CMK (cell line): Measurements from ENCODE around the gene CHPT1.
"Not testable (repeated sequence)": the region's sequence is repeated elsewhere in the genome, so short reads cannot be mapped to it uniquely, and the experiment has no call there.

ENCODE experiments used
- DNase-seq: peaks from one replicate; pipeline ENCODE4 v3.0.0-alpha.2; 2010; ENCODE audit warnings: low read depth

CHPT1 gene

DNA sequence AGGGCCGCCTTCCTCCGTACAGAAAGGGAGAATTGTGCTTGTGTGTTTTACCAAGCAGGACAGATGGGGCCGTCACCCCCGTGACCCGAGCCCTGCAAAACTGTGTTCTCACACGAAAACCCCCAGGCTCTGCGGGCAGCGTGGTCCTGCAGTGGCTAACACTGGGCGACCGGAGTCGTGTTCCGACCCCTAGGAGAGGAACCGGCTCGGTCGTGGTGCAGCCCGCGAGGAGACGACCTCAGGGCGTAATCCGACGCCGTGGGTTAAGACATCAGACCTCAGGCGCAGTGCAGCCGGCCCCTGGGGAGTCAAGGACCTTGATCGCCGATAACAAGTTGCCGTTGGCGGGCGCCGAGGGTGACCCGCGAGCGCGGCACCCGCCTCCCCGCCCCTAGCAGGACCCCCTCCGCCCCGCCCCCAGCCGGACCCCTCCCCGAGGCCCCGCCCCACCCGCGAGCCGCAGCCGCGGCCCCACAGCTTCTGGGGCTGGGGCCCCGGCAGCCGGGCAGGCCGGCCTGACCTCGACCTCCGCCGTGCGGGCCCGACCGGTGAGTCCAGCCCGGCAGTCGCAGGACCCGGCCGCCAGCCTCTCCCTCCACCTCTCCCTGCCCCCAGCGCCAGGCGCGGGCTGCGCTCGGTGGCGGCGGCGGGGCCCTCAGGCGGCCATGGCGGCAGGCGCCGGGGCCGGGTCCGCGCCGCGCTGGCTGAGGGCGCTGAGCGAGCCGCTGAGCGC lies at the start of gene CHPT1:
TSS of gene CHPT1 (plus strand) at position 444 of the 733 bp plus-strand sequence. CDS start at position 666, 222 bp downstream.
- DNase-seq, result peak; percentile 66

DNA sequence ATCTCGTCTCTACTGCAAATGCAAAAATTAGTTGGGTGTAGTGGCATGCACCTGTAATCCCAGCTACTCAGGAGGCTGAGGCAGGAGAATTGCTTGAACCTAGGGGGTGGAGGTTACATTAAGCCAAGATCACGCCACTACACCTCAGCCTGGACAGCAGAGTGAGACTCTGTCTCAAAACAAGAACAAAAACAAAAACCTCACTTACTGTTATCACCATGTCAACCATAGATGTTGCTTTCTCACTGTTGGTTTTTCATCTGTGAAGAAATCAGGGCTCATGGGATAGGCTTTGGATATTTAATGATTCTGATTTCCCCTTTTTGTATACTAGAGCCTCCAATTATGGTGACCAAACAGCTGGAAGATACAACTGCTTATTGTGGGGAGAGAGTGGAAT lies 49.7 kb upstream of the CHPT1 start:
- no peak for DNase-seq

DNA sequence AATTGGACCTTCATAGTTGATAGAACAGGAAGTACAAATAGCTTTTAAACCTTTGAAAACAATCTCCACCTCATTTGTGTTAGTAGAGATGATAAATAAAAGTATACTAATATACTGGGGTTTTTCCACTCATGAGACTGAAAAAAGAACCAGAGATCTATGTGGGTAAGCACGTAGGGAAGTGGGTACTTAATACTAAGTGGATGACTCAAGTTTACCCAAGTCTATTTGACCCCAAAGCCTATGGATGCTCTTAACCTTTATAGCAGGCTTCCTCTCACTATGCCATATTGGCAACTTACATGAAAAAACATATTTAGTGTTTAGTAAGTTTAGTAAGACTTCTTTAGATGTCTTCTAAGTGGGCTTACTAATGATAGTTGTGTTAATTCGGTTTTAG lies 49.2 kb upstream of the CHPT1 start:
- DNase-seq, result no peak

DNA sequence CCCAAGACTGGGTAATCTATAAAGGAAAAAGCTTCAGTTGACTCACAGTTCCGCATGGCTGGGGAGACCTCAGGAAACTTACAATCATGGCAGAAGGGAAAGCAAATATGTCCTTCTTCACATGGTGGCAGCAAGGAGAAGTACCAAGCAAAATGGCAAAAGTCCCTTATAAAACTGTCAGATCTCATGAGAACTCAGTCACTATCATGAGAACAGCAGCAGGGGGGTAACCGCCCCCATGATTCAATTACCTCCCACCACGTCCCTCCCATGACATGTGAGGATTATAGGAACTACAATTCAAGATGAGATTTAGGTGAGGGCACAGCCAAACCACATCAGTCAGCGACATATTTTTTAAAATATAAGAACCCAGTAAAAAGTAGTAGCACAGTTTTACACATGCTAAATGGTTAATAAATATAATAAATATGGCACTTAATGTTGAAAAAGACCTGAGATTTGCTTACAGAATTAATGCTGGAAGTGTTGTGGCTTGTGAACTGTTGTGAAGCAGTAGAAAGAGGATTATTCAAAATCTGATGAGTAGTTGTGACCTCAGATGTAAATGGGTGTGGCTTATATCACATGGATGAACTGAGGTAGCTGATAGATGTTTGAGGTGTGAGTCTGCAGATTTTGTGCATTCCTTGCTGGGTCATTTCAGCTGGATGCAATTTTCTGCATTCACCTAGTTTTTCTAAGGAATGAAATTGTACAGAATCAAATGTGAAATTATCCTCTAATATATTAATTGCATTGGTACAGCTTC lies 46.9 kb upstream of the CHPT1 start:
- DNase-seq, result no peak

GRCh38 chr12:101653030-101653429 lies 44.4 kb upstream of the CHPT1 start:
- DNase-seq, result no peak

DNA sequence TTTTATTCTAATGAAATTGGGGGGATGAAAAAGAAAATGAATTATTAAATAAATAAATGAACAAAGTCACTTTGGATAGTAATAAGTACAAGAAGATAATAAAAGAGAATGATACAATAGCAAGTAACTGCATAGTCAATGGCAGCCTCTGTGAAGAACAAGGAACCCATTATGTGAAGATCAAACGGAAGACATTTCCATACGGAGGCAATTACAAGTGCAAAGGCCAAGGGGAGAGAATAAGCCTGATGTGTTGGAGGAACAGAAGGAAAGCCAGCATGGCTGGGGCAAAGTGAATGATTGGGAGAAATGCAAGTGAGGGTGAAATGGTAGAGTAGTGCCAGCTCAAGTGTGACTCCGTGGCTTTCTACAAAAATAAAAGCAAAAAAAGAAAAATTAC lies 43.9 kb upstream of the CHPT1 start:
- DNase-seq, result no peak

DNA sequence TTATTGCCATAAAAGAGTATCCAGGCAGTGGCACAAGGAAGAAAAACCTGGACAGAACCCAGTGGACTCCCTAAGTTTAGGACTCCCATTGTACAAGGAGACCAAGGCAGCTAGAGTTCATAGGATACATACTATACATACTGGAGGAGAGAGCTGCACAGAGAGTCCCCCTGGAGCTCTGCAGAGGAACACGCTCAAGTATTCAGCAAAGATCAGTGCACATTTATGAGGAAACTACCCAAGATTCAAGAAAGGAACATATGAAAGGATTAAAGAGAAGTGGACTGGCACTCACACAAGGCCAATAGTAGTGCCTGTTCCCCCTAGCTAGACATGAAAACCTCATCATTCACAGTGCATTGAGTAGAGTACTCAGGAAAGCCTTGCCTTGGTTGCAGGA lies 43.0 kb upstream of the CHPT1 start:
- no peak for DNase-seq

DNA sequence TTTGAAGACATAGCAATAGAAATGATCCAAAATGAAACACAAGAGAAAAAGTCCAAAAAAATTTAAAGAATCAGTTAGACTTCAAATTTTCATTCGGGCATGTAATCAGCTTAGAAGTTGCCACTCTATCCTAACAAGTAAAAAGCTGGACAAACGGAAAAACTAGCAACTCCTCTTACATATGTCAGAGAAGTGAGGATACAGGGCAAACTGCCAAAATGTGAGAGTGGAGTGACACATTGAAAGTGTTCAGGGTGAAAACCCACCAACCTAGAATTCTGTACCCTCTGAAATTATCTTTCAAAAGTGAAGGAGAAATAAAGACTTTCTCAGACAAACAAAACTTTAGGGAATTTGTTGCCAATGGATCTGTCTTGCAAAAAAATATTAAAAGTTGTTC lies 42.0 kb upstream of the CHPT1 start:
- DNase-seq, result no peak

DNA sequence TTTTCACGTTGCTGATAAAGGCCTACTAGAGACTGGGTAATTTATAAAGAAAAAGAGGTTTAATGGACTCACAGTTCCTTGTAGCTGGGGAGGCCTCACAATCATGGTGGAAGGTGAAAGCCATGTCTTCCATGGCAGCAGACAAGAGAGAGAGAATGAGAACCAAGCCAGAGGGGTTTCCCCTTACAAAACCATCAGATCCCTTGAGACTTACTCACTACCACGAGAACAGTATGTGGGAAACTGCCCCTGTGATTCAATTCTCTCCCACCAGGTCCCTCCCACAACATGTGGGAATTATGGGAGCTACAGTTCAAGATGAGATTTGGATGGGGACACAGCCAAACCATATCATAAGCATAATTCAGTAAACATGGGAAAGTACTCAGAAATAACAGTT lies 36.8 kb upstream of the CHPT1 start:
- not testable (repeated sequence) for DNase-seq

DNA sequence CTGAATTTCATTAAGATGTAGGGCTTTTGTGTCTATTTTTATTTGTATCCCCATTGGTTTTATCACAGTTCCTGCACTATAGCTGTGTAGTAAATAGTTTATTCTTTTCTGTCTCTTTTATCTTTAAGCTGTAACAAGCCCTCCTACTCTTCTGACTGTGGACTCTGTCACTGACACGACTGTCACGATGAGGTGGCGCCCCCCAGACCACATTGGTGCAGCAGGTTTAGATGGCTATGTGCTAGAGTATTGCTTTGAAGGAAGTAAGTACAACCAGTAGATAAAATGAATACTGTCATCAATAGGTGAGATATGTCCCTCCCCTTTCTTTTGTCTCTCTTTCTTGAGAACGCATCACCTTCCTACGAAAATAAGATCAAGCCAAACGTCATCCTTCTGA lies 34.1 kb upstream of the CHPT1 start:
- DNase-seq, result no peak

GRCh38 chr12:101664992-101665391 lies 32.4 kb upstream of the CHPT1 start:
- no peak for DNase-seq

GRCh38 chr12:101666052-101666728 lies 31.2 kb upstream of the CHPT1 start:
- no peak for DNase-seq

DNA sequence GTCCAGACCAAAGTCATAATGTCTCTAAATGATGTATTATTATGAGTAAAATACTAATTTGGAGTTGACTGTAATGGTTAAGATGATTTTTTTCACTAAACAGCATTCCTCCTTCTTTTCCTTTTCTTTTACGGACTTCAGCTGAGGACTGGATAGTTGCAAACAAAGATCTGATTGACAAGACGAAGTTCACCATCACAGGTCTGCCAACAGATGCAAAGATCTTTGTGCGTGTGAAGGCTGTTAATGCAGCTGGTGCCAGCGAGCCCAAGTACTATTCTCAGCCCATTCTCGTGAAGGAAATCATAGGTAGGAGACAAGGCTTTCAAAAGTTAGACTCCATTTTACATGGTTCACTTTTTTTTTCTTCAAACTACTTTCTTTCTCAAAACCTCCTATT lies 29.8 kb upstream of the CHPT1 start:
- no peak for DNase-seq

DNA sequence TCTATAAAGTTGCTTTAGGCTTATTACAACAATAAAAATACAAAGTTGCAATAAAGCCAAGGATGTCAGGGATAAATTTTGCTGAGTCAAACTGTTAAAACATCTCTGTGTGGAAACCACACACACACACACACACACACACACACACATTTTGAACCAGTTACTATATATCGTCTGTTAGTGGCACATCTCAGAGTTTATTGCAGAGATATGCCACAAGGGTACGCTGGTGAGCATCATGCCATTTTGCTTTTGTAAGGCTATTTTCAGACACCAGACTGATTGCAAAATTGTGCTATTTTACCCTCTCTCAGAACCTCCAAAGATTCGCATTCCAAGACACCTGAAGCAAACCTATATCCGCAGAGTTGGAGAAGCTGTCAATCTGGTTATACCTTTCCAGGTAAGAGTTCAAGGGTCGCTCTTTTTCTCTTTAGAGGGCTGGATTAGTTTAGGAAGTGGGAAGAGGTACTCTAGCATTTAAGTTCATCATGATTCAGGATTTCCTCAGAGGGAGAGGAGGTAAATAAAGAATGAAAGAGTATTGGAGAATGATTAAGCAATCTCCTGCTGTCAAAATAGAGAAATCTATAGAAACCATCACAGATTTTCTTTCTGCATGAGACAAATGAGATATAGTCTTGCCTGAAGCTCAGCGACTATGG lies 27.3 kb upstream of the CHPT1 start:
- DNase-seq, result peak; percentile 20

DNA sequence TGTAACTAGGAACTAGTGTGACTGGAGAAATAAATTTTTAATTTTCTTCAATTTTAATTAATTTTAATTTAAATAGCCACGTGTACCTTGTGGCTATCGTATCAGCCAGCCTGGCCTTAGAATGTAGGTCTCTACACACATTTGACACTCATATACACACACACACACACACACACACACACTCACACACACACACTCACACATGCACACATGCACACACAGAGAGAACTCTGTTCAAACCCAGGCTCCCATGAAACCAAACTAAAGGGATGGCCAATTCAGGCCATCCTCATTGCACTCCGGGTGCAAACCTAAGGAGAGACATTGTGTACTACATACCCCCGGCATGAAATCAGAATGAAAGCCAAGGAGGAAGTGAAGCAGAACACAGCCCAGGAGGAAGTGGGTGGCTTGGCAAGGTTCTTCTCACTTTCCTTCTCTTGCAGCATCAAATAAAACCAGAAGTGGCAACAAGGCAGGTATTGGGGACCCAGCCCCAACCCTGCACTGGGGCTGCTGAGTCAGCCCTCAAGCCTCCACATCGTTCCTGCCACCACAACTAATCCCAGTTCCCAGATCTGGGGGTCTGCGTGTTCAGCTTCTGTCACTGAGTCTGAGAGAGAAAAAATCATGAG lies 26.2 kb upstream of the CHPT1 start:
- DNase-seq, result no peak

DNA sequence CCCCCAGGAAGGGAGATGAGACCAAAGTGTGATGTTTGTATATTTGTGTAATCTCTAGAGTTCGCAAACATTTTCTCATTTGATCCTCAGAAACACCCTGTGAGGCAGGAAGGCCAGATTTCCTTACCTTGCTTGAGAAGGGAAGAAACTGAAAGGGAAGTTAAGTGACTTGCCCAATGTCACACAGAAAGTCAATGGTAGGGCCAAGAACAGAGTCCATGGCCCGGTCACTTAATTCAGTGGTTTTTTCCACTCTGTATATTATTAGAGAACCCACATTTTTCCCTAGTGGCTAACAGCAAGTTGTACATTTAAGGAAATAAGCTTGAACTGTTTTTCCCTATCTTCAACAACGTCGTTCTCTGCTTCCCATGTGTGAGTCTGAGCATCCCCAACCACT lies 25.6 kb upstream of the CHPT1 start:
- no peak for DNase-seq

GRCh38 chr12:101675555-101675954 lies 21.9 kb upstream of the CHPT1 start:
- DNase-seq, result no peak

DNA sequence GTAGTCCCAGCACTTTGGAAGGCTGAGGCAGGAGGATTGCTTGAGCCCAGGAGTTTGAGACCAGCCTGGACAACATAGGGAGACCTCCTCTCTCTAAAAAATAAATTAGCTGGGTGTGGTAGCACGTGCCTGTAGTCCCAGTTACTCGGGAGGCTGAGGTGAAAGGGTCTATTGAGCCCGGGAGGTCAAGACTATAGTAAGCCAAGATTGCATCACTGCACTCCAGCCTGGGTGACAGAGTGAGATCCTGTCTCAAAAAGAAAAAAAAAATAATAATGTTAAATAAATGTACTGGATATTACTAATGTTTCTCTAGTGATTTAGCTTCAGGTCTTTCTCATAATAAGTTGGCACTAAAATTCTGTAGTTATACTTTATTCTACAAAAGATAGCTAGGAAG lies 20.9 kb upstream of the CHPT1 start:
- not testable (repeated sequence) for DNase-seq

- DNase-seq, result no peak
Observed at GRCh38 chr12:101678081-101678480, 19.4 kb upstream of the CHPT1 start.

- DNase-seq, result no peak
Observed at GRCh38 chr12:101680240-101680639, 17.2 kb upstream of the CHPT1 start.

DNA sequence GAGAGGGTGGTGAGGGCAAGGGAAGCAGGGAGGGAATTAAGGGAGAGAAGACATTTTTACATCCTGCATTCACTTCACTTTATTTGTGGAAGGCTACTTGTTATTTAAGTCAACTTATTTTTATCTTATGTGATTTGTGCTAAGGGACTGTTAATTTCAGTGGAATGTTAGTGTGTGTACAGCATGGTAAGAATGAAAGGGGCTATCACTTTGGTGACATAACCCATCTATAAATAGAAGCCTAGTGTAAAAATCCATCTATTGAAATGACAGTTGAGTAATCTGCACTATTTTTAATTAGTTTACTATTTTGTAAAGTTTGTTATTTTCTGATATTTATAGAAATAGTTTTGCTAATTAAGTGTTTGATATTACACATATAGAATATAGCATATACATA lies 16.8 kb upstream of the CHPT1 start:
- no peak for DNase-seq

DNA sequence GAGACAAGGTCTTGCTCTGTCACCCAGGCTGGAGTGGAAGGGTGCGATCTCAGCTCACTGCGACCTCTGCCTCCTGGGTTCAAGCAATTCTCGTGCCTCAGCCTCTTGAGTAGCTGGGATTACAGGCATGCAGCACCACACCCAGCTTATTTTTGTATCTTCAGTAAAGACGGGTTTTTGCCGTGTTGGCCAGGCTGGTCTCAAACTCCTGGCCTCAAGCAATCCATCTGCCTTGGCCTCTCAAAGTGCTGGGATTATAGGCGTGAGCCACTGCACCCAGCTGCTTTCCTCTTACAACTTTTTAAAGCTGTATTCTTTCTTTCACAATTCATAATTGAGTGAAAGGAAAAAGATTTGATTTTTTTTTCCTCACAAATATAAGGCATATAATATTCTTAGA lies 15.8 kb upstream of the CHPT1 start:
- not testable (repeated sequence) for DNase-seq
